GM21717 (cell line): ENCODE data around the gene SLC25A24.

ENCODE experiments used
- ATAC-seq: cut with Tn5 transposase; IDR thresholded peaks from one replicate; pipeline ENCODE4 v1.9.1; 2021; ENCODE audit warnings: mild to moderate bottlenecking, moderate library complexity; ENCODE audit not compliant: unreplicated experiment

SLC25A24 gene

DNA sequence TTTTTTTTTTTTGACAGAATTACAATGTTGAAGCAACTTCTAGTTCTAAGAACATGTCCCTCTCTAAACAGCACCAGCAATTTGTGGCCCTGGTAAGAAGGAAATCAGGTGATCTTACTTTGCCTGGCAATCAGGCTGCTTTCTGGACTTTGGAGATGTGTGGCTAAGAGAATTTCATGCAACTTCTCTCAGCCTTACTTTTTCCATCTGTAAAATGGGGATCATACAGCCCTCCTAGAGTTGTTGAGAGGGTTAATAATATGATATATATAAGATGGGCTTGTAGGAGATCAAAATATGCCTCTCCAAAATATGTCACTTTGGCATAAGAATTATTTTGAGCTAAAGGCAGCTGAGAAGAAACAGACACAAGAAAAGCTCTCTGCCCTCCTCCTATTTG, 92.0 kb downstream of the SLC25A24 start:
- no peak for ATAC-seq

DNA sequence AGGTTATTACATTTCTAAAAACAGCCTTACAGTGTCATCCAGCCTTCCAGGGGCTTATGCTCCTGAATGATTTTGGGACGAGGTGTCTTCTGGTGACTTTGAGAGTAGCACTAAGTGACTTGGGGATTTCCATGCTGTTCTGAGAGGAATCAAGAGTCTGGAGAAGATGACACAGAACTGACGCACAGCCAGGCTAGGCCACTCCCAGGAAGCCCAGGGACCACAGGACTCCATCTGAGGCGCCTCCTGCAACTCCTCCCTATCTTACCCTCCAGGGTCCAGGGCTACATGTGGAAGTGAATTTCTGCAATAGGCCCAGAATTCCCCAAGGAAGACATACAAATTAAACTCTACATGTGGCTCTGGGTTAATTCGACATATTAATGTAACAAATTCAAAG, 92.5 kb downstream of the SLC25A24 start:
- ATAC-seq = no peak

DNA sequence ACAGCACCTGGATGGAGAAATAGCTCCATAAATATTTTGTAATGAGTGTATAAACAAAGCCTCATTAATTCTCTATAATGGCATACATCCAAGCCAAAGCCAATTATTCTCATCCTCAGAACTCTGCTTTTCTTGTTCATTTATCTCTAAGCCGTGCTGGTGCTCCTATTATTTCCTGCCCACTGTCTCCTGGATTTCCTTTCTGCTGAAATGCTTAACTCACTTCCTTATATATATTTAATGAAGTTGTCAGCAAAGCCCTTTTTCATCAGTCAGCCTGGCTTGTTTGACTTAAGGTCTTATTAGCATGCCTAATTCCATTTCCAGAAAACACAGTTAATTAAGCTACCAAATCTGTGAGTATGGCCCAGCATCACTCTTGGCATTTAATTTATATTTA, 93.4 kb downstream of the SLC25A24 start:
- ATAC-seq = no peak

DNA sequence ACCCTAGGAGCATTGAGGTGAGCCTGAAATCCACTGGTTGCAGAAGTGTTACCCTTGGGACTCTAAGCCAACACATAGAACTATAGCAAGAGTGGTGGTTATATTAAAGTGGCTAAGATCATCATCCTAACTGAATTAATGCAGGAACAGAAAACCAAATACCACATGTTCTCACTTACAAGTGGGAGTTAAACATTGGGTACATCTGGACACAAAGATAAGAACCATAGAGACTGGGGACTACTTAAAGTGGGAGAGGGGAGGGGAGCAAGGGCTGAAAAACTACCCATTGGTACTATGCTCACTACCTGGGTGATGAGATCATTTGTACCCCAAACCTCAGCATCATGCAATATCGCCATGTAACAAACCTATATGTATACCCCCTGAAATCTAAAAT, 100.0 kb downstream of the SLC25A24 start:
- ATAC-seq = no peak

DNA sequence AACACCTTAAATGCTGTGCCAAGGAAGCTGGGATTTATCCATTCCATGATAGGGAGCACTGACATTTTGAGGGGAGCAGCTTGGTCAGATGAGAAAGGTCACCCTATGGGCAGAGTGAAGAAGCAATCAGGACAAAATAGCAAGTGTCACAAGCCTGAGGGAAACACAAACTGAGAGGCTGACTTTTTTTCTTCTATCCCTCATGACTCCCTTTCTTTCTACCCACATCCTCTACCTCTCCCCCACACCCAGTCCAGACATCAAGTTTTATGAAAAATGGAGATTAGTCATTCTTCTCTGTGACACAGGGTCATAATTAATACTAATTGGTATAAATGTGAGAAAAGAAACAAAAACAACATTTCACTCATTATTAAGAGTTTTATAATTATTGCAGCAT, 103.1 kb downstream of the SLC25A24 start:
- ATAC-seq = no peak

DNA sequence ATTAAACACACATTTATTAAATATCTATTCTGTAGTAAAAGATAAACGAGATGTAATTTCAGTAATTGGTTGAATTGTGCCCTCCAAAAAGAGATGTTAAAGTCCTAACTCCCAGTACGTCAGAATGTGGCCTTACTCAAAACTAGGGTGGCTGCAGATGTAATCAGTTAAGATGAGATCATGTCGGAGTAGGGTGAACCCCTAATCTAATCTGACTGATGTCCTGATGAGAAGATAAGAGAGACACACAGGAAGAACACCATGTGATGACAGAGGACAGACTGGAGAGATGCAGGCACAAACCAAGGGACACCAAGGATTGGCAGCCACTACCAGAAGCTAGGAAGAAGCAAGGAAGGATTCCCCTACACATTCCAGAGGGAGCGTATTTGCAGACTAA, 104.1 kb downstream of the SLC25A24 start:
- ATAC-seq = no peak

DNA sequence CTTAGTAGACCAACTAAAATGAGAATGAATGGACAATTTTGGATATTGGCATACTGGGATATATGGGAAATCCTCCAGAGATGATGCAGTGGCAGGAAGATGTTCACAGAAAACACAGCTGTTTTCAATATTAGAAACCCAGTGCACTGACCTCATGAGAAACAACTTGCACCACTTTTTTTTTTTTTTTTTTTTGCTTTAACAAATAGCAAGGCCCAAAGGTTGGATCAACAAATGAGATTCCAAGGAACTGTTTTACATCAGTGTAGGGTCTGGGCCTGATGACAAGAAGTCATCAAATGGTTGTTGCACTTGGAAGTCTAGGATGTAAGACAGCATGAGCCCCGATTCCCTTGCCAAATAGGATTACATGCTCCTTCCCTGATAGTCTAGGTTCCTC, 110.7 kb downstream of the SLC25A24 start:
- ATAC-seq = no peak

DNA sequence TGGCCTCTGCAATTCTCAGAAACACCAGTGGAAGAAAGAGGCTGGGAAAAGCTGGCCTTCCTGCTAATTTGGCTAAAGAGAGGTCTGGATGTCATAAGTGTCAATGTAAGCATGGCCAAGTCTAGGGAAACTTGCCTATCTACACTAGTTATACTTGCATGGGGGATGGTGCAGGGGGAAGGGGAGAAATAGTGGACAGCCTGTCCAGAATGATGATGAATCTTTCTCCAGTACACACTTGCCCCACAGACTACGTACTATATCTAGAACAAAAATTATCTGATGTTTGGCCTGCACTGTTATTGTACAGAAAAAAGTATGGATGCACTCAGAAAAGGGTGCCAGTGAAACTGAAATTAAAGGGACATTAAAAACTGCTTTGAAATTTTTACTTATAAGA, 114.5 kb downstream of the SLC25A24 start:
- ATAC-seq = no peak

DNA sequence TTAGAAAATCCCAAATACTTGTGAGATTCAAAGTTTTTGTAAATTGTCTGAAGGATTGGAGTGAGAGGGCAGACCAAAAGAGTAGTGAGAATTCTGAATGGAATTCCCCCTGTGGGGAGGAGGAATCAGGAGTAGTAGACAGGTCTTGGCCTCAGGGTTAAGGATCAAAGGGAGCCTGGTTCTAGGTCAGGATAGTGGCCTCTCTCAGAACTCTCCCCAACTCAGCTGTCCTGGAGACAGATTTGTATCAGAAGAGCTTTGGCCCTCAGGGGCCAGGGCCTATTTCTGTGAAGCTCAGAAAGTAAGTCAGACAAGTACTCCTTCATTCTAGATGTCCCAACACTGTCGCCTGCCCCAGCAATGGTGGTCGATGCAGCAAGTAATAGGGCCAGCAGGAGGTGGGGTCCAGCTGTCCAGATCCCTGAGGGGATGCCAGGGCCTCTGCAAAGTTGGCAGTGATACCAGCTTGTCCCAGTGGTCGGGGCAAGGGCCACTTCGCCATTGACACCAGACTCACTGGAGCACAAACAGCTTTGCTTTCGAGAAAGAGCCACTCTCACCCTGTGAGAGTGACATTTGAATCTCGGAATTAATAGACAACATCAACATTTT, 115.2 kb downstream of the SLC25A24 start:
- no peak for ATAC-seq
